ENCODE results near the gene PTPRJ.

DNA sequence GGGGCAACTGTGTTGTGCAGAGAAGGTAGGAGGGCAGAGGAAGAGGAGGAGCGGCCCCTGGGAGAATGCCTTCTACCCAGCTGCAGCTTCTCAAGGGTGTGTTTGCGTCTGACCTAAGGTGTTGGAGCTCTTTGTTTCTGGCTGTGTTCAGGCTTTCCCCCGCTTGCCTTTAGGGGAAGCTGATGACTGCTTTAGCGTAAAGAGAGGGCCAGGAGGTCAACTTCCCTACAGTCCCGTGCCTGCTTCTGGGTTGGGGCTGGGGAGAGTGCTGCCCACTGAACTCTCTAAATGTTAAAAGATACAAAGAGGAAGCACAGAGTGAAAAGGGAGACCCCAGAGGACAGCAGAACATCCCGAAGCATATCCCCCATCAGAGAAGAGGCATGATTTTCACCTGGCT lies 99.2 kb downstream of the PTPRJ start:
- TF ChIP-seq, protein P1, sequence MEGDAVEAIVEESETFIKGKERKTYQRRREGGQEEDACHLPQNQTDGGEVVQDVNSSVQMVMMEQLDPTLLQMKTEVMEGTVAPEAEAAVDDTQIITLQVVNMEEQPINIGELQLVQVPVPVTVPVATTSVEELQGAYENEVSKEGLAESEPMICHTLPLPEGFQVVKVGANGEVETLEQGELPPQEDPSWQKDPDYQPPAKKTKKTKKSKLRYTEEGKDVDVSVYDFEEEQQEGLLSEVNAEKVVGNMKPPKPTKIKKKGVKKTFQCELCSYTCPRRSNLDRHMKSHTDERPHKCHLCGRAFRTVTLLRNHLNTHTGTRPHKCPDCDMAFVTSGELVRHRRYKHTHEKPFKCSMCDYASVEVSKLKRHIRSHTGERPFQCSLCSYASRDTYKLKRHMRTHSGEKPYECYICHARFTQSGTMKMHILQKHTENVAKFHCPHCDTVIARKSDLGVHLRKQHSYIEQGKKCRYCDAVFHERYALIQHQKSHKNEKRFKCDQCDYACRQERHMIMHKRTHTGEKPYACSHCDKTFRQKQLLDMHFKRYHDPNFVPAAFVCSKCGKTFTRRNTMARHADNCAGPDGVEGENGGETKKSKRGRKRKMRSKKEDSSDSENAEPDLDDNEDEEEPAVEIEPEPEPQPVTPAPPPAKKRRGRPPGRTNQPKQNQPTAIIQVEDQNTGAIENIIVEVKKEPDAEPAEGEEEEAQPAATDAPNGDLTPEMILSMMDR (IDR thresholded peaks at IDR 0.05; ENCODE audit: low read depth, low read length), result no peak
- TF ChIP-seq POLR2A (IDR thresholded peaks at IDR 0.05; ENCODE audit: extremely low read depth, insufficient read length) (no peak), MAX (IDR thresholded peaks at IDR 0.05; ENCODE audit: low read depth, low read length) (no peak), MYC (IDR thresholded peaks at IDR 0.05; ENCODE audit: low read depth, low read length) (no peak)
